Kidney (tissue), 14 donors: ENCODE results near the gene GMIP. TPM values are rescaled to one million over a fixed set of nuclear protein-coding genes. Genes with fewer than 3 reads are reported as not detected.

ENCODE experiments used
- DNase-seq, 5 donors: peaks; one replicate each; pipeline ENCODE4 v3.0.0-alpha.2; 2013 to 2020
- FAIRE-seq: peaks from 2 replicates; lab custom pipeline; 2012; peaks lifted over from hg19 to GRCh38; lab: Jason Lieb, UNC
- H3K27ac ChIP-seq, 2 donors: one replicate each; pipeline ENCODE4 v1.7.0; 2013; ENCODE audit warnings: low read depth in 2 of 2, low read length in 2 of 2, inconsistent platforms in 1 of 2
- H3K27me3 ChIP-seq: one replicate; pipeline ENCODE4 v1.7.1; 2013; ENCODE audit warnings: low read length, inconsistent platforms; ENCODE audit not compliant: control insufficient read depth, insufficient read depth
- H3K36me3 ChIP-seq, 3 donors: one replicate each; pipeline versions ENCODE4 v1.7.0 to v1.7.1; 2013; ENCODE audit warnings: low read length in 3 of 3, control low read depth in 1 of 3, inconsistent platforms in 1 of 3; ENCODE audit not compliant: insufficient read depth in 3 of 3, control insufficient read depth in 2 of 3
- H3K4me1 ChIP-seq, 3 donors: one replicate each; pipeline versions ENCODE4 v1.7.0 to v1.7.1; 2013; ENCODE audit warnings: low read length in 3 of 3, inconsistent platforms in 1 of 3, low read depth in 1 of 3; ENCODE audit not compliant: control insufficient read depth in 2 of 3, insufficient read depth in 2 of 3
- H3K4me3 ChIP-seq, 3 donors: one replicate each; pipeline versions ENCODE4 v1.7.0 to v1.8.1; 2013; ENCODE audit warnings: low read length in 3 of 3, control low read depth in 1 of 3, inconsistent platforms in 1 of 3
- H3K9ac ChIP-seq, 3 donors: one replicate each; pipeline versions ENCODE4 v1.7.0 to v1.7.1; 2013; ENCODE audit warnings: low read length in 3 of 3, control low read depth in 1 of 3, inconsistent platforms in 1 of 3
- H3K9me3 ChIP-seq, 3 donors: one replicate each; pipeline versions ENCODE4 v1.7.0 to v1.7.1; 2013; ENCODE audit warnings: low read length in 3 of 3, control low read depth in 1 of 3, inconsistent platforms in 1 of 3; ENCODE audit not compliant: control insufficient read depth in 2 of 3, insufficient read depth in 1 of 3
- intact Hi-C: fragments of 100-400 bp; cut with DNase I; formaldehyde crosslinking; loops from one replicate; pipeline ENCODE4 v1.11.1; 2022
- polyA plus RNA-seq: library from polyadenylated mRNA; stranded (reverse); fragments of 350-450 nt; fragmentation: Illumina TruSeq; extraction: RNeasy Lipid Tissue Mini Kit (QIAGEN cat#74804); gene quantifications from one replicate; pipeline ENCODE4 v1.2.3, GENCODE V29; 2014; ENCODE audit warnings: low read depth, low replicate concordance; ENCODE audit not compliant: insufficient read depth
- total RNA-seq: library from RNA; stranded (reverse); fragmentation: NEBNext Ultra II Directional; extraction: Animal tissue kit (Norgen Biotek cat#: 25700); gene quantifications from one replicate; pipeline ENCODE4 v1.2.1, GENCODE V29; 2021
- TF ChIP-seq, protein P1 (sequence below): IDR thresholded peaks from 3 replicates; pipeline ENCODE4 v1.5.1; 2012; ENCODE audit warnings: mild to moderate bottlenecking, moderate library complexity, borderline replicate concordance; ENCODE audit not compliant: insufficient read depth; ENCODE audit errors: extremely low read depth
- donor health status: control.
- donor health status: control.
- donor health status: control.
- donor health status: control.
- donor health status: control.
- donor health status: DM: yes; HTN: yes; CAD: no.
- donor health status: Normal renal cell carcinoma (clear cell type).

GMIP gene
- total and polyA plus RNA-seq, 2 donors from 2014 or later = 3.3 to 18.8 TPM

DNA sequence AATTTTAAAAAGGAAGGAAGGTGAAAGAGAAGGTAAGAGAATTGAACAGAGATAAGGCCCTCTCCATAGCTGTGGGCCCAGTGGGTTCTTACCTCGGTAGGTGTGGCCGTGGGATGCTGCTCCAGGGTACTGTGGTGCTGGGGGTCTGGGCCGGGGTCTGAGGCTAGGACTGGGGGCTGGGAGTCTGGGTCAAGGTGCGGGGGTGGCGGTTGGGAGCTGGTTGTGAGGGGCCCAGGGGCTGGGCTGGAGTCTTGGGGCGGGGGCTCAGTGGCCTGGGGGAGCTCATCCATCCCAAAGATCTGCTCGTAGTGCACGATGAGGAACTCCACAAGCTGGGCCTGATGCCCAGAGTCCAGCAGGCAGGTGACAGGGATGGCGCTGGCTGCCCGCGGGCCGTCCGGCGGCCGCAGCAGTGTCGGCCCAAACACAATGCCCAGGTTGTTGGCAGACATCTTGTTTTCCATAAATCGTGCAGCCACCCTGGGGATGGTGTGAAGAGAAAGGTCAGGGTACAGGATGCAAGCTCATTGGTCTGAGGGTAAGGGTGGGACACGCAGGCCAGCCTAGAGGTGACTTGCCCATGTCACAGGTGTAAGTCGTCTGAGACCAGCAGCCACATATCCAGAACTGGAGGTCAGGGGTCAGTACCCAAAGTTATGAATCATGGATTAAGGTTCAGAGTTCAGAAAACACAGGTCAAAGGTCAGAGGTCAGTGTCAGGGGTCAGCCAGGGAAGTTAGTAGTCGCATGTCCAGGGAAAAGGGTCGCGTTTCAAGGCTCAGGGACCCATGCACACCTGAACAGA lies 9.5 kb downstream of the GMIP start:
- DNase-seq = peak in 1 of 5 donors; percentile 70
- no peaks in the 10 kb centered on the region for H3K36me3 ChIP-seq
- no peak for FAIRE-seq

DNA sequence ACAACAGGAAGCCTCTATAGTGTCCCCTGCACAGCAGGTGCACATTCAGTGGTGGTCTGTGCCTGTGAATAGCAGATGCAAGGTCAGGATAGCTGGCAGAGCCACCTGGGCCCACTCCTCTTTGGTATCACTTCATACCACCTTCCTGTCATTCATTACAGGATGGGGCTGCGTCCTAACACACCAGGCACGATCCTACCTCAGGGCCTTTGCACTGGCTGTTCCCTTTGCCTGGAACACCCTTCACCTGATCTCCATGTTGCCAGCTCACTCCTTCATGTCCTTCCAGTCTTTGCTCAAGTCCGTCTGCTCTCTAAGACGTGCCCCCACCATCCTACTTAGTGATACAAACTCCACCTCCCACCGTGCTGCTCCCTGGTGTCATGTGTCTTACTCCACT lies 10.8 kb downstream of the GMIP start:
- Histone ChIP-seq H3K36me3 (no peaks in the 10 kb centered on the region), H3K27ac (no peak overlapping the region), H3K9ac (no peak overlapping the region), H3K9me3 (no peaks in the 10 kb centered on the region), H3K4me3 (no peak overlapping the region), H3K4me1 (no peaks in the 10 kb centered on the region), H3K27me3 (no peaks in the 10 kb centered on the region)
- DNase-seq (no peak), FAIRE-seq (no peak)
- TF ChIP-seq, protein P1, sequence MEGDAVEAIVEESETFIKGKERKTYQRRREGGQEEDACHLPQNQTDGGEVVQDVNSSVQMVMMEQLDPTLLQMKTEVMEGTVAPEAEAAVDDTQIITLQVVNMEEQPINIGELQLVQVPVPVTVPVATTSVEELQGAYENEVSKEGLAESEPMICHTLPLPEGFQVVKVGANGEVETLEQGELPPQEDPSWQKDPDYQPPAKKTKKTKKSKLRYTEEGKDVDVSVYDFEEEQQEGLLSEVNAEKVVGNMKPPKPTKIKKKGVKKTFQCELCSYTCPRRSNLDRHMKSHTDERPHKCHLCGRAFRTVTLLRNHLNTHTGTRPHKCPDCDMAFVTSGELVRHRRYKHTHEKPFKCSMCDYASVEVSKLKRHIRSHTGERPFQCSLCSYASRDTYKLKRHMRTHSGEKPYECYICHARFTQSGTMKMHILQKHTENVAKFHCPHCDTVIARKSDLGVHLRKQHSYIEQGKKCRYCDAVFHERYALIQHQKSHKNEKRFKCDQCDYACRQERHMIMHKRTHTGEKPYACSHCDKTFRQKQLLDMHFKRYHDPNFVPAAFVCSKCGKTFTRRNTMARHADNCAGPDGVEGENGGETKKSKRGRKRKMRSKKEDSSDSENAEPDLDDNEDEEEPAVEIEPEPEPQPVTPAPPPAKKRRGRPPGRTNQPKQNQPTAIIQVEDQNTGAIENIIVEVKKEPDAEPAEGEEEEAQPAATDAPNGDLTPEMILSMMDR = no peak
- intact Hi-C loops = no loop called here

More for the DNA sequence above, 9.5 kb downstream of the GMIP start:
- Histone ChIP-seq H3K27me3 (no peaks in the 10 kb centered on the region), H3K27ac (no peak overlapping the region), H3K9me3 (no peaks in the 10 kb centered on the region), H3K4me1 (no peaks in the 10 kb centered on the region), H3K9ac (no peak overlapping the region), H3K4me3 (no peak overlapping the region)
- intact Hi-C loops = no loop called here
- TF ChIP-seq, protein P1 = no peak

DNA sequence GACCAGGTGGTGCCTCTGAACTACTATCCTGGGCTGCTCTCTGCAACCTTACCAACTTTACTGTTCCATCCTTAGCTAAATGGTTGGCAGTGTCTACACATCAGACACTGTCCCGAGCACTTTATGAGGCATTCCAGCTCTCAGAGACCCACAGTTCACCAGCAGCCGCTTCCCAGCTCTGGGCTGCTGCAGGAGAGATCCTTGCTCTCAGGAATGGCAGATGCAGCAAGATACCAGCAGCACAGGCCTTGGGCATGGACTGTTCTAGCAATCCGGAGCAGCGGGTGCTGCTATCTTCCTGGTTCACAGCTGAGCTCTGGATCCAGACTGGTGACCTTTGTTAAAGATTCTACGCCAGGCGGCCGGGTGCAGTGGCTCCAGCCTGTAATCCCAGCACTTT lies 12.1 kb downstream of the GMIP start:
- intact Hi-C loops = no loop called here

More for the DNA sequence above, 12.1 kb downstream of the GMIP start:
- H3K9ac ChIP-seq = no peak overlapping the region
- H3K36me3 ChIP-seq = no peaks in the 10 kb centered on the region
- TF ChIP-seq, protein P1 = no peak
- peaks cover 0 to 3% (median 0%) of the 10 kb centered on the region in 3 donors for H3K4me1 ChIP-seq
- H3K4me3 ChIP-seq = no peak overlapping the region
- FAIRE-seq (no peak), DNase-seq (no peak)
- H3K27ac ChIP-seq = no peak overlapping the region
- no peaks in the 10 kb centered on the region for H3K27me3 ChIP-seq
- H3K9me3 ChIP-seq = no peaks in the 10 kb centered on the region
